ENCODE results near the gene INPP5F. TPM values are rescaled to one million over a fixed set of nuclear protein-coding genes. Genes with fewer than 3 reads are reported as not detected.

The INPP5F gene
- total and polyA plus RNA-seq, 10 of the 15 experiments (the other 5 are each of a cell fraction or from before 2014, with no cell fraction given) = 6.0 to 49.3 (median 34.3) TPM

DNA sequence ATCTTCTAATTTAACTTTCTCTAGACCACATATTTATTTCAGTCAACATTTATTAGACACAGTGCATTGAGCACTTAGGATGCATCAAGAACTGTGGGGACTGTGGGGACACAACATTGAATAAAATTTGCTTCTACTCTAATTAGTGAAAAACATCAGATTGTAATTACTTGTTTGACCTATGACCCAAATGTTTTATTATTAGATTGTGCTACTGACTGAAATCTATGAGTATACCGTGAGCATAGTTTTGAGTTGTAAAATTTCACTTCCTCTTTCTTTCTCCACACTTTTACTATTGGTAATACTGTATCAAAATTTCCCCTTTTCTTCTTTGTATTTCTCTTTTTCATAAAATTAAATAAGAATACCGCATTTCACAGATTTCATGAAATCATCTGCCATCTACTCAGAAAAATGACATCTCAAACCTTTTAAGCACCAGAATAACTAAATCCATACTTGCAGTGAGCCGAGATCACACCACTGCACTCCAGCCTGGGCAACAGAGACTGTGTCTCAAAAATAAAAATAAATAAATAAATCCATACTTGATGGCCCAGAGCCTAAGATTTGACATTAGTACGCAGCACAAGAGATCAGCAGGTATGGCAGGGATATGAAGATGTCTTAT lies 25.4 kb upstream of the INPP5F start (continued):
- peak; percentile 47 for TF ChIP-seq SMAD1 (IDR thresholded peaks at IDR 0.05; ENCODE audit: low read depth, partially characterized antibody)
- TF ChIP-seq MEF2A (IDR thresholded peaks at IDR 0.05; ENCODE audit: insufficient read depth, low read depth, low read length) = peak; percentile 95
- peak; percentile 70 for TF ChIP-seq NBN (IDR thresholded peaks at IDR 0.05)
- peak; percentile 93 for TF ChIP-seq ATF7 (IDR thresholded peaks at IDR 0.05; ENCODE audit: low read depth)
- 0 out of 2 replicates have a peak, but pooled peaks have one; percentile 76 for TF ChIP-seq ASH2L (IDR thresholded peaks at IDR 0.05; ENCODE audit: borderline replicate concordance, low read depth)
- no peak for TF ChIP-seq TCF3 (IDR thresholded peaks at IDR 0.05; ENCODE audit: borderline replicate concordance, insufficient read depth, low read depth, low read length)
- peak; percentile 93 for TF ChIP-seq TBL1XR1 (IDR thresholded peaks at IDR 0.05; ENCODE audit: low read depth, low read length)
- TF ChIP-seq BHLHE40 (IDR thresholded peaks at IDR 0.05; ENCODE audit: borderline replicate concordance in 1 of 2, low read depth in 2 of 2, low read length in 1 of 2) = peak; percentile 31 to 74; a peak in 3 of 4 replicates
- TF ChIP-seq, protein P1, sequence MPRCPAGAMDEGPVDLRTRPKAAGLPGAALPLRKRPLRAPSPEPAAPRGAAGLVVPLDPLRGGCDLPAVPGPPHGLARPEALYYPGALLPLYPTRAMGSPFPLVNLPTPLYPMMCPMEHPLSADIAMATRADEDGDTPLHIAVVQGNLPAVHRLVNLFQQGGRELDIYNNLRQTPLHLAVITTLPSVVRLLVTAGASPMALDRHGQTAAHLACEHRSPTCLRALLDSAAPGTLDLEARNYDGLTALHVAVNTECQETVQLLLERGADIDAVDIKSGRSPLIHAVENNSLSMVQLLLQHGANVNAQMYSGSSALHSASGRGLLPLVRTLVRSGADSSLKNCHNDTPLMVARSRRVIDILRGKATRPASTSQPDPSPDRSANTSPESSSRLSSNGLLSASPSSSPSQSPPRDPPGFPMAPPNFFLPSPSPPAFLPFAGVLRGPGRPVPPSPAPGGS (IDR thresholded peaks at IDR 0.05; ENCODE audit: borderline replicate concordance, insufficient read depth, low read depth, low read length, poor library complexity, severe bottlenecking) = peak; percentile 67
- 0 out of 2 replicates have a peak, but pooled peaks have one; percentile 25 for TF ChIP-seq RAD51 (IDR thresholded peaks at IDR 0.05)
- TF ChIP-seq CBFB (IDR thresholded peaks at IDR 0.05; ENCODE audit: low read depth) = 0 out of 2 replicates have a peak, but pooled peaks have one; percentile 20
- TF ChIP-seq BACH1 (IDR thresholded peaks at IDR 0.05; ENCODE audit: borderline replicate concordance) = peak; percentile 88; the same call in 1 of the 2 replicates
- no peak for TF ChIP-seq SMARCA5 (IDR thresholded peaks at IDR 0.05)
- peak; percentile 92; the same call in 1 of the 2 replicates for TF ChIP-seq FOXM1 (IDR thresholded peaks at IDR 0.05; ENCODE audit: low read depth, low read length)
- TF ChIP-seq, protein P2, sequence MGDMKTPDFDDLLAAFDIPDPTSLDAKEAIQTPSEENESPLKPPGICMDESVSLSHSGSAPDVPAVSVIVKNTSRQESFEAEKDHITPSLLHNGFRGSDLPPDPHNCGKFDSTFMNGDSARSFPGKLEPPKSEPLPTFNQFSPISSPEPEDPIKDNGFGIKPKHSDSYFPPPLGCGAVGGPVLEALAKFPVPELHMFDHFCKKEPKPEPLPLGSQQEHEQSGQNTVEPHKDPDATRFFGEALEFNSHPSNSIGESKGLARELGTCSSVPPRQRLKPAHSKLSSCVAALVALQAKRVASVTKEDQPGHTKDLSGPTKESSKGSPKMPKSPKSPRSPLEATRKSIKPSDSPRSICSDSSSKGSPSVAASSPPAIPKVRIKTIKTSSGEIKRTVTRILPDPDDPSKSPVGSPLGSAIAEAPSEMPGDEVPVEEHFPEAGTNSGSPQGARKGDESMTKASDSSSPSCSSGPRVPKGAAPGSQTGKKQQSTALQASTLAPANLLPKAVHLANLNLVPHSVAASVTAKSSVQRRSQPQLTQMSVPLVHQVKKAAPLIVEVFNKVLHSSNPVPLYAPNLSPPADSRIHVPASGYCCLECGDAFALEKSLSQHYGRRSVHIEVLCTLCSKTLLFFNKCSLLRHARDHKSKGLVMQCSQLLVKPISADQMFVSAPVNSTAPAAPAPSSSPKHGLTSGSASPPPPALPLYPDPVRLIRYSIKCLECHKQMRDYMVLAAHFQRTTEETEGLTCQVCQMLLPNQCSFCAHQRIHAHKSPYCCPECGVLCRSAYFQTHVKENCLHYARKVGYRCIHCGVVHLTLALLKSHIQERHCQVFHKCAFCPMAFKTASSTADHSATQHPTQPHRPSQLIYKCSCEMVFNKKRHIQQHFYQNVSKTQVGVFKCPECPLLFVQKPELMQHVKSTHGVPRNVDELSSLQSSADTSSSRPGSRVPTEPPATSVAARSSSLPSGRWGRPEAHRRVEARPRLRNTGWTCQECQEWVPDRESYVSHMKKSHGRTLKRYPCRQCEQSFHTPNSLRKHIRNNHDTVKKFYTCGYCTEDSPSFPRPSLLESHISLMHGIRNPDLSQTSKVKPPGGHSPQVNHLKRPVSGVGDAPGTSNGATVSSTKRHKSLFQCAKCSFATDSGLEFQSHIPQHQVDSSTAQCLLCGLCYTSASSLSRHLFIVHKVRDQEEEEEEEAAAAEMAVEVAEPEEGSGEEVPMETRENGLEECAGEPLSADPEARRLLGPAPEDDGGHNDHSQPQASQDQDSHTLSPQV (IDR thresholded peaks at IDR 0.05) = no peak
- TF ChIP-seq MEF2B (IDR thresholded peaks at IDR 0.05; ENCODE audit: partially characterized antibody, poor library complexity, severe bottlenecking) = peak; percentile 95
- TF ChIP-seq, protein P3, sequence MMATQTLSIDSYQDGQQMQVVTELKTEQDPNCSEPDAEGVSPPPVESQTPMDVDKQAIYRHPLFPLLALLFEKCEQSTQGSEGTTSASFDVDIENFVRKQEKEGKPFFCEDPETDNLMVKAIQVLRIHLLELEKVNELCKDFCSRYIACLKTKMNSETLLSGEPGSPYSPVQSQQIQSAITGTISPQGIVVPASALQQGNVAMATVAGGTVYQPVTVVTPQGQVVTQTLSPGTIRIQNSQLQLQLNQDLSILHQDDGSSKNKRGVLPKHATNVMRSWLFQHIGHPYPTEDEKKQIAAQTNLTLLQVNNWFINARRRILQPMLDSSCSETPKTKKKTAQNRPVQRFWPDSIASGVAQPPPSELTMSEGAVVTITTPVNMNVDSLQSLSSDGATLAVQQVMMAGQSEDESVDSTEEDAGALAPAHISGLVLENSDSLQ (IDR thresholded peaks at IDR 0.05) = peak; percentile 59; the same call in 1 of the 2 replicates
- peak; percentile 97 for TF ChIP-seq JUNB (IDR thresholded peaks at IDR 0.05)
- no peak for TF ChIP-seq POLR2AphosphoS2 (IDR thresholded peaks at IDR 0.05; ENCODE audit: low read depth, low read length)
- TF ChIP-seq JUND (IDR thresholded peaks at IDR 0.05; ENCODE audit: low read depth, low read length) = no peak; the same call in 1 of the 2 replicates
- peak; percentile 64 for TF ChIP-seq GABPA (IDR thresholded peaks at IDR 0.05; ENCODE audit: low read depth)
- no peak for TF ChIP-seq HDAC6 (IDR thresholded peaks at IDR 0.05; ENCODE audit: unreplicated experiment)
